ENCODE results near the gene UTP25. TPM values are rescaled to one million over a fixed set of nuclear protein-coding genes. Genes with fewer than 3 reads are reported as not detected.
A peak's percentile ranks its signal among the peaks of the same experiment; 100 is the strongest.

Gene UTP25
- total RNA-seq, 1 donor from 2014 or later, result 4.6 TPM

DNA sequence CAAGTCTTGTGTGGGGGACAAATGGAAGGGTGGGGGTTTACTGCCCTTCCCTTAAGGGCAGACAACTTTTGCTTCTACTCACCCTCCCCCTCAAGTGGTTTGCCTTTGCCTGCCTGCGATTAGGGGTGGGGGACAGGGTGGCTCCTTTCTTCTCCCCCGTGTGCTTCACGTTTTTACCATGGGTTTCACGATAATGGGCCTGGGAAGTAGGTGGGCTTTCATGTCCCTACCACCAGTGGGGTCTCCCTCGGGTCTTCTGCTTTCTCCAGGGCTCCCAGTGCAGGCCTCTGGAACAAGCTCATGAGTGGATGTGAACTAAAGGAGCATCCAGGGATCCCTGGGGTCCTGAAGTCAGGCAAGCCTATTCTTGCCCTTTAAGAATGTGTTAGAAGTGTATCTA, 21.6 kb downstream of the UTP25 start:
- Mint-ChIP-seq H3K4me3 (ENCODE audit: unreplicated experiment) (no peak overlapping the region), H3K27ac (ENCODE audit: unreplicated experiment) (no peak overlapping the region), H3K4me1 (ENCODE audit: low read depth, unreplicated experiment) (peaks cover 20% of the 10 kb centered on the region), H3K27me3 (ENCODE audit: unreplicated experiment) (no peaks in the 10 kb centered on the region), H3K9me3 (ENCODE audit: unreplicated experiment) (no peaks in the 10 kb centered on the region), H3K36me3 (ENCODE audit: unreplicated experiment) (no peaks in the 10 kb centered on the region)
- DNase-seq, result no peak
- TF ChIP-seq, protein P1, sequence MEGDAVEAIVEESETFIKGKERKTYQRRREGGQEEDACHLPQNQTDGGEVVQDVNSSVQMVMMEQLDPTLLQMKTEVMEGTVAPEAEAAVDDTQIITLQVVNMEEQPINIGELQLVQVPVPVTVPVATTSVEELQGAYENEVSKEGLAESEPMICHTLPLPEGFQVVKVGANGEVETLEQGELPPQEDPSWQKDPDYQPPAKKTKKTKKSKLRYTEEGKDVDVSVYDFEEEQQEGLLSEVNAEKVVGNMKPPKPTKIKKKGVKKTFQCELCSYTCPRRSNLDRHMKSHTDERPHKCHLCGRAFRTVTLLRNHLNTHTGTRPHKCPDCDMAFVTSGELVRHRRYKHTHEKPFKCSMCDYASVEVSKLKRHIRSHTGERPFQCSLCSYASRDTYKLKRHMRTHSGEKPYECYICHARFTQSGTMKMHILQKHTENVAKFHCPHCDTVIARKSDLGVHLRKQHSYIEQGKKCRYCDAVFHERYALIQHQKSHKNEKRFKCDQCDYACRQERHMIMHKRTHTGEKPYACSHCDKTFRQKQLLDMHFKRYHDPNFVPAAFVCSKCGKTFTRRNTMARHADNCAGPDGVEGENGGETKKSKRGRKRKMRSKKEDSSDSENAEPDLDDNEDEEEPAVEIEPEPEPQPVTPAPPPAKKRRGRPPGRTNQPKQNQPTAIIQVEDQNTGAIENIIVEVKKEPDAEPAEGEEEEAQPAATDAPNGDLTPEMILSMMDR (IDR thresholded peaks at IDR 0.05; ENCODE audit: partially characterized antibody, unreplicated experiment), result no peak

DNA sequence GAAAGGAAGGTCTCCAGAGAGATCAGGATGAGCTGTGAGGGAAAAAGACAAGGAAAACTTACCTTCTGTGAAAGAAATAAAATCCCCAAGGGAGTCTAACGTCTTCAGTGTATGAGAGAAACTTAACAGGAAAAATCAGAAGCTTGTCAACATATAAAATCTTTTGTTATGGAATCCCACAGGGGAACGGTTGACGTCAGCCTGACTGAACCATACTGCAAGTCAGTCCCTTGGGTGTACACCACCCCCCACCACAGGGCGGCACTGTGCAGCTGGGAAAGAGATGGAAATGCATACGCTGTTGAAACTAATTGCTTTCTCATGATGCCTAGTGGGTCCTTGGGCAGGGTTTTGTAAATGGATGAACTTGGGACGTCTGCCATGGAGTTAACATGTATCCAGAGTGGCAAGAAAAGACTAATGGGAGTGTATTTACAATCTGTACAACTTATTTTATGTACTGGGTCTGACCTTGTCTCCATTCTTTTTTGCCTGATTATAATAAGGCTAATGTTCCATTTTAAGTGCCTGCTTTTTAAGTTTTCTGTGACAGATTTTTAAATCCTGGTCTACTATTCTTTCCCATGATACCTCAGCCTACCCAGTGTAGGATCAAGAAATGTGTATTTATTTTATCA, 22.7 kb downstream of the UTP25 start:
- TF ChIP-seq, protein P1 (IDR thresholded peaks at IDR 0.05; ENCODE audit: partially characterized antibody, unreplicated experiment), result peak; percentile 76
- DNase-seq, result peak; percentile 85
- Mint-ChIP-seq H3K4me3 (ENCODE audit: unreplicated experiment) (peak overlapping the region; percentile 22), H3K27me3 (ENCODE audit: unreplicated experiment) (no peaks in the 10 kb centered on the region), H3K36me3 (ENCODE audit: unreplicated experiment) (no peaks in the 10 kb centered on the region), H3K27ac (ENCODE audit: unreplicated experiment) (peak overlapping the region; percentile 77), H3K9me3 (ENCODE audit: unreplicated experiment) (peaks cover 1% of the 10 kb centered on the region), H3K4me1 (ENCODE audit: low read depth, unreplicated experiment) (peaks cover 24% of the 10 kb centered on the region)

DNA sequence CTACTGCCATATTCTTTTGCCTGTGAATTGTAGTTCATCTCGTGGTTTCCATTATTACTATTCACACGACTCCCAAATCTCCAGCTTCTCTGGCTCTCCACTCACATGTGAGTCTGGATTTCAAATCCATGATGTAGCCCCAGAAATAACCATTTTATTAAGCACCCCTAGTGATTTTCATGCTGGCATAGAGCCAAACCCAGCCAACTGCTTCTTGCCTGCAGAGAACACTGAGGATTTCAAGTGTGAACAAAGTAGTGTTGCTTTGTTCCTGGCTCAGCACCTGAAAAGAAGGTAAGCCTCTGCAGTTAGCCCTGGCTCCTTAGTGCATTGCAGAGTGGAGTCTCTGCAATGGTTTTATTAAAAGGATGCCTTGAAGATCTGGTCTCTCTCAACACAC, 25.9 kb downstream of the UTP25 start:
- no peaks in the 10 kb centered on the region for H3K36me3 Mint-ChIP-seq (ENCODE audit: unreplicated experiment)
- H3K27ac Mint-ChIP-seq (ENCODE audit: unreplicated experiment), result peak overlapping the region; percentile 13
- peaks cover 24% of the 10 kb centered on the region for H3K4me1 Mint-ChIP-seq (ENCODE audit: low read depth, unreplicated experiment)
- H3K4me3 Mint-ChIP-seq (ENCODE audit: unreplicated experiment), result no peak overlapping the region
- H3K9me3 Mint-ChIP-seq (ENCODE audit: unreplicated experiment), result peaks cover 1% of the 10 kb centered on the region
- TF ChIP-seq, protein P1 (IDR thresholded peaks at IDR 0.05; ENCODE audit: partially characterized antibody, unreplicated experiment), result no peak
- DNase-seq, result no peak
- no peaks in the 10 kb centered on the region for H3K27me3 Mint-ChIP-seq (ENCODE audit: unreplicated experiment)

DNA sequence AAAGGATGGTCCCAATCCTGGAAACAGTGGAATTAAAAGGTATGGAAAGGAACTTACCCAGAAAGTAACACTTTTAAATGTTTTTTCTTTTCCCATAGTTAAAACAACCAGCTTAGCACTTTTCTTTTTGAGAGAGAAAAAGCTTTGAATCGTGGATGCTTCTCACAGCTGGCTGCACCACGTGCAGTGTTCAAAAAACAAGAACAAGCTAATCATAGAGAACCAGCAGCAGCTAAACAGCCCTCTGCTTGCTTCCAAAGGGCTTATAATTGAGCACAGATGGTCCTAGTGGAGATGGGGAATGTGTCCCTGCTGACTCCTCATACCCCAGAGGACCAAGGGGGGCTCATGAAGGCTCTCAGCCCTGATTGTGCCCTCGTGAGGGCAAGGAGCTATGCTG, 26.4 kb downstream of the UTP25 start:
- TF ChIP-seq, protein P1 (IDR thresholded peaks at IDR 0.05; ENCODE audit: partially characterized antibody, unreplicated experiment), result no peak
- DNase-seq, result no peak
- no peaks in the 10 kb centered on the region for H3K27me3 Mint-ChIP-seq (ENCODE audit: unreplicated experiment)
- no peak overlapping the region for H3K27ac Mint-ChIP-seq (ENCODE audit: unreplicated experiment)
- peaks cover 24% of the 10 kb centered on the region for H3K4me1 Mint-ChIP-seq (ENCODE audit: low read depth, unreplicated experiment)
- H3K9me3 Mint-ChIP-seq (ENCODE audit: unreplicated experiment), result peaks cover 1% of the 10 kb centered on the region
- H3K4me3 Mint-ChIP-seq (ENCODE audit: unreplicated experiment), result no peak overlapping the region
- H3K36me3 Mint-ChIP-seq (ENCODE audit: unreplicated experiment), result no peaks in the 10 kb centered on the region

DNA sequence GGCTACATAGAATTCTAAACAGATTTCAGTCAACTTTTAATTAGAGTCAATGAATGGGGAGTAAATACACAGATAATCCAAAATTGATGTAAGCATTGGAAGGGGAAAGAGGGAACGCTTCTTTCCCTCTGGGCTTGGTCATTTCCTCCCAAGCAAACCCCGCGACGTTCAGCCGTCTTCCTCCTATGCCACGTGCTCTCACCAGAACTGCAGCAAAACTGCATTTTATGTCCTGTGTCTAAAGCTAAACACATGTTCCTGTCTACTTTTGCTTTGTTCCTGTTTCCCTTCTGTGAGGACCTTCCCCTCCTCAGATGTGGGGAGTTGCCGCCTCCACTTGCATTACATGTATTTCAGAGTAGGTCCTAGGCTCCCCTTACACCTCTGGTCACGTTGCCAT, 27.2 kb downstream of the UTP25 start:
- H3K27ac Mint-ChIP-seq (ENCODE audit: unreplicated experiment), result no peak overlapping the region
- H3K9me3 Mint-ChIP-seq (ENCODE audit: unreplicated experiment), result peaks cover 1% of the 10 kb centered on the region
- TF ChIP-seq, protein P1 (IDR thresholded peaks at IDR 0.05; ENCODE audit: partially characterized antibody, unreplicated experiment), result no peak
- H3K36me3 Mint-ChIP-seq (ENCODE audit: unreplicated experiment), result no peaks in the 10 kb centered on the region
- H3K4me1 Mint-ChIP-seq (ENCODE audit: low read depth, unreplicated experiment), result peaks cover 19% of the 10 kb centered on the region
- no peak for DNase-seq
- H3K27me3 Mint-ChIP-seq (ENCODE audit: unreplicated experiment), result no peaks in the 10 kb centered on the region
- no peak overlapping the region for H3K4me3 Mint-ChIP-seq (ENCODE audit: unreplicated experiment)
